ENCODE results near the gene RXFP3.

Gene RXFP3

GRCh38 chr5:33921002-33921401 lies 15.2 kb upstream of the RXFP3 start:
- Mint-ChIP-seq H3K4me1 (no peaks in the 10 kb centered on the region), H3K4me3 (no peak overlapping the region), H3K27ac (no peak overlapping the region), H3K27me3 (peaks cover 20 to 23% of the 10 kb centered on the region in 2 donors), H3K36me3 (peaks cover 0 to 4% of the 10 kb centered on the region in 2 donors), H3K9me3 (peaks cover 19 to 20% of the 10 kb centered on the region in 2 donors)
- DNase-seq (no peak), ATAC-seq (replicated peaks) (no peak)

DNA sequence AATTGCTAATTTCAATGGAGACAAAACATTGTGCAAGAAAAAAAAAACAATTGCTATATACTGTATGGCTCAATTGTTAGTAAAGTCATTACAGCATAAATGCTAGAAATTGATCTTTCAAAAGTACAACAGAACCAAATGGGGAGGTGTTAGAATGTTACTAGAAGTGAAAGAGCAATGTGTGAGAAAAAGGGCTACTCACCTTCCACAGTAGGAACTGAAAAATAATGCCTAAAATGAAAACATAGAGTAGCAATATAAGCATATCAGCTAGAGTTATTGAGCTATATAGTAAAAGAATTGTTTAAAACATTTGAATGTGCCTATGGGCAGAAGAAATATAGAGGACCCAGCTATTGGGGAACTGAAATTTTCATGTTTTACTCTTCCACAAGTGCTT lies 10.9 kb upstream of the RXFP3 start:
- peaks cover 0 to under 1% of the 10 kb centered on the region in 2 donors for H3K9me3 Mint-ChIP-seq
- no peak overlapping the region for H3K27ac Mint-ChIP-seq
- H3K27me3 Mint-ChIP-seq, result peaks cover 24 to 25% of the 10 kb centered on the region in 2 donors
- no peak for DNase-seq
- H3K36me3 Mint-ChIP-seq, result no peaks in the 10 kb centered on the region
- peaks cover 0 to 8% of the 10 kb centered on the region in 2 donors for H3K4me1 Mint-ChIP-seq
- ATAC-seq (replicated peaks), result no peak
- no peak overlapping the region for H3K4me3 Mint-ChIP-seq

- Mint-ChIP-seq H3K4me3 (no peak overlapping the region), H3K27ac (no peak overlapping the region), H3K36me3 (no peaks in the 10 kb centered on the region), H3K9me3 (no peaks in the 10 kb centered on the region), H3K27me3 (peaks cover 24 to 31% of the 10 kb centered on the region in 2 donors), H3K4me1 (peaks cover 0 to 8% of the 10 kb centered on the region in 2 donors)
- DNase-seq (no peak), ATAC-seq (replicated peaks) (no peak)
These were observed 8.5 kb upstream of the RXFP3 start for GRCh38 chr5:33927685-33928084.

DNA sequence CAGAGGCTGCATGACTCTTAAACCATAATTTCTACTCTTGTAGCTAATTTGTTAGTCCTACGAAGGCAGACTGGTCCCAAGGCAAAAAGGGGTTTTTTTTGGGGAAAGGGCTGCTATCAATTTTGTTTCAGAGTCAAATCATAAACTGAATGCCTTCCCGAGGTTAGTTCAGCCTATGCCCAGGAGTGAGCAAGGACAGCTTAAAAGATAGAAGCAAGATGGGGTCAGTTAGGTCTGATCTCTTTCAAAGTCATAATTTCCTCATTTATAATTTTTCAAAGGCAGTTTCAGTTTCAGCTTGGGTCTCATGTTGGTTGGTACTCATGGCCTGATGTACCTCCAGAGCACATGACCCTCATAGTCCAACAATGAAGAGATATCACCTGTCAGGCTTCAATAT lies 7.9 kb upstream of the RXFP3 start:
- peaks cover 0 to 8% of the 10 kb centered on the region in 2 donors for H3K4me1 Mint-ChIP-seq
- DNase-seq (no peak), ATAC-seq (replicated peaks) (no peak)
- no peaks in the 10 kb centered on the region for H3K36me3 Mint-ChIP-seq
- peaks cover 24 to 25% of the 10 kb centered on the region in 2 donors for H3K27me3 Mint-ChIP-seq
- H3K9me3 Mint-ChIP-seq, result no peaks in the 10 kb centered on the region
- no peak overlapping the region for H3K4me3 Mint-ChIP-seq
- no peak overlapping the region for H3K27ac Mint-ChIP-seq

GRCh38 chr5:33929925-33930690 lies 6.1 kb upstream of the RXFP3 start:
- H3K9me3 Mint-ChIP-seq, result no peaks in the 10 kb centered on the region
- peak in 1 of 2 donors; percentile 56 for ATAC-seq (replicated peaks)
- H3K4me1 Mint-ChIP-seq, result peaks cover 5 to 21% of the 10 kb centered on the region in 2 donors
- no peak overlapping the region for H3K27ac Mint-ChIP-seq
- H3K36me3 Mint-ChIP-seq, result no peaks in the 10 kb centered on the region
- no peak overlapping the region for H3K4me3 Mint-ChIP-seq
- peaks cover 23 to 31% of the 10 kb centered on the region in 2 donors for H3K27me3 Mint-ChIP-seq
- DNase-seq, result no peak

DNA sequence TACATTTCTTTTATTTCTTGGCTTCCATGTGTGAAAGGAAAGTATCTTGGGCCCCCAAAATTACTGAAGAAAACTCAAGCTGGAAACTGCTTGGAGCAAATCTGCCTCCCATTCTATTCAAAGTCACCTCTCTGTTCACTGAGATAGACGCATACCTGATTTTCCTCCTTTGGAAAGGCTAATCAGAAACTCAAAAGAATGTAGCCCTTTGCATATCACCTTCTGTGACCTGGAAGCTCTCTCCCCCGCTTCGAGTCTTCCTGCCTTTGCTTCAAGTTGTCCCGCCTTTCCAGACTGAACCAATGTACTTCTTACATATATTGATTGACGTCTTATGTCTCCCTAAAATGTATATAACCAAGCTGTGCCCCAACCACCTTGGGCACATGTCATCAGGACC lies 5.0 kb upstream of the RXFP3 start:
- ATAC-seq (replicated peaks) (no peak), DNase-seq (no peak)
- Mint-ChIP-seq H3K27me3 (peaks cover 26 to 40% of the 10 kb centered on the region in 2 donors), H3K4me1 (peaks cover 6 to 25% of the 10 kb centered on the region in 2 donors), H3K9me3 (no peaks in the 10 kb centered on the region), H3K36me3 (no peaks in the 10 kb centered on the region), H3K4me3 (no peak overlapping the region), H3K27ac (no peak overlapping the region)

DNA sequence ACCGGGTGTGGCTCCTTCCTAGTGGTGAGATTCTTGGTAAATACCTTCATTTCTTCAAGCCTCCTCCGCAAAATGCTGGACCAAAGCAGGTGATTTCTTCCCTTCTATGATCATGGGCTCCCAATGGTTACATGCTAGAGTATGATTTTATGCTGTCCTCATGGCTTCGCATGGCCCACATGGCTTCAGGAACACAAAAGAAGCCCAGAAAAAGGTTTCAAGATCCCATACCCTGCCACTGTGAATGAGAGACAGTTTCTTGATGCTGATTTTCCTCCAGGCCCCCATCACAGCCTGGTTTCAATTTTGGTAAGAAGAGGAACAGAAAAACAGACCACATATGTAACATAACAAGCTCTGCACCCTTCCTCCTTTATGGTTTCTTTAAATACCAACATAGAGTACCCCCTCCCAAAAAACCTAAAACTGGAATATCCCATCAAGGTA lies 2.4 kb upstream of the RXFP3 start:
- DNase-seq (no peak), ATAC-seq (replicated peaks) (peak; percentile 86 to 88)
- Mint-ChIP-seq H3K27me3 (peaks cover 46 to 62% of the 10 kb centered on the region in 2 donors), H3K27ac (no peak overlapping the region), H3K36me3 (no peaks in the 10 kb centered on the region), H3K9me3 (no peaks in the 10 kb centered on the region), H3K4me1 (peaks cover 9 to 17% of the 10 kb centered on the region in 2 donors), H3K4me3 (no peak overlapping the region)

DNA sequence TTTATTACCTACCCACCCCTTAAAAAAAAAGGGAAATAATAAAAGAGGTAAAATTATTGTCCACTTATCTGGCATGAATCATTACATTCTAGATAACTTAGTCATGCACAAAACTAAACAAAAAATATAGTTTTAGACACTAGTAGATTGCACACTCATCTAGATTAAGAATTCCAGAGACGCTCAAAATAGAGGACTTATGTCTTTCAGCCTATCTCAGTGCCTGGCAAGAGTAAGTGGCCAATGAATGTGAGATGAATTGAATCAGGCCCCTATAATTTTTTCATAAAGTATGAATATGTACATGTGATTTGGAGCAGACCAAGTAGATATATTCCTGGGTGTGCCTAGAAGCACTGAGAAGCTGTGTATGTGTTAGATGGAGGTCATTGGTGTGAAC lies 2.0 kb upstream of the RXFP3 start:
- peaks cover 50 to 66% of the 10 kb centered on the region in 2 donors for H3K27me3 Mint-ChIP-seq
- peaks cover 9 to 17% of the 10 kb centered on the region in 2 donors for H3K4me1 Mint-ChIP-seq
- H3K9me3 Mint-ChIP-seq, result no peaks in the 10 kb centered on the region
- peak; percentile 21 to 28 for ATAC-seq (replicated peaks)
- no peaks in the 10 kb centered on the region for H3K36me3 Mint-ChIP-seq
- no peak overlapping the region for H3K4me3 Mint-ChIP-seq
- DNase-seq, result no peak
- H3K27ac Mint-ChIP-seq, result peak overlapping the region; percentile 43

DNA sequence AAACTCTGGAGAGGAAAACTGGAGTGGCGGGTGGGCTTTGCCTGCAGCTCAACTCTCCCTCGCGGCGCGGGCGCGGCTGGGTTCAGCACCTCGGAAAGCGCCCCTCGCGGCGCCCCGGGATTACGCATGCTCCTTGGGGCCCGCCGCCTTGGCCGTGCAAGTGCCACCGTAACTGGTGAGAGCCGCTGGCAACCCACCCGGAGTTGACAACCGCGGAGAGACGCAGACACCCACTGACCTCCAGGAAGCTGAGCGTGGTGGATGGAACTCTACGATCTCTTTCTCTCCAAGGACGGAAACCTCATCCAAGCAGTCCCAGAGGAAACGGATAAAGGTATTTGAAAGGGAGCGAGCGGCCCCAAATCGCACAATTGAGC lies 194 bp upstream of the RXFP3 start:
- H3K27me3 Mint-ChIP-seq, result peaks cover 58 to 72% of the 10 kb centered on the region in 2 donors

DNA sequence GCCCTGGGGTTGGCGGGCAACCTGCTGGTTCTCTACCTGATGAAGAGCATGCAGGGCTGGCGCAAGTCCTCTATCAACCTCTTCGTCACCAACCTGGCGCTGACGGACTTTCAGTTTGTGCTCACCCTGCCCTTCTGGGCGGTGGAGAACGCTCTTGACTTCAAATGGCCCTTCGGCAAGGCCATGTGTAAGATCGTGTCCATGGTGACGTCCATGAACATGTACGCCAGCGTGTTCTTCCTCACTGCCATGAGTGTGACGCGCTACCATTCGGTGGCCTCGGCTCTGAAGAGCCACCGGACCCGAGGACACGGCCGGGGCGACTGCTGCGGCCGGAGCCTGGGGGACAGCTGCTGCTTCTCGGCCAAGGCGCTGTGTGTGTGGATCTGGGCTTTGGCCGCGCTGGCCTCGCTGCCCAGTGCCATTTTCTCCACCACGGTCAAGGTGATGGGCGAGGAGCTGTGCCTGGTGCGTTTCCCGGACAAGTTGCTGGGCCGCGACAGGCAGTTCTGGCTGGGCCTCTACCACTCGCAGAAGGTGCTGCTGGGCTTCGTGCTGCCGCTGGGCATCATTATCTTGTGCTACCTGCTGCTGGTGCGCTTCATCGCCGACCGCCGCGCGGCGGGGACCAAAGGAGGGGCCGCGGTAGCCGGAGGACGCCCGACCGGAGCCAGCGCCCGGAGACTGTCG lies 976 bp downstream of the RXFP3 start:
- Mint-ChIP-seq H3K4me3 (no peak overlapping the region), H3K9me3 (no peaks in the 10 kb centered on the region), H3K36me3 (no peaks in the 10 kb centered on the region), H3K27ac (no peak overlapping the region), H3K4me1 (peaks cover 9 to 17% of the 10 kb centered on the region in 2 donors), H3K27me3 (peaks cover 57 to 72% of the 10 kb centered on the region in 2 donors)
- DNase-seq (no peak), ATAC-seq (replicated peaks) (no peak)

More for the DNA sequence above, 194 bp upstream of the RXFP3 start:
- H3K4me1 Mint-ChIP-seq, result peaks cover 9 to 17% of the 10 kb centered on the region in 2 donors
- peak overlapping the region in 1 of 2 donors; percentile 29 for H3K4me3 Mint-ChIP-seq
- no peak for DNase-seq
- H3K9me3 Mint-ChIP-seq, result no peaks in the 10 kb centered on the region
- ATAC-seq (replicated peaks), result peak in 1 of 2 donors; percentile 34
- H3K36me3 Mint-ChIP-seq, result no peaks in the 10 kb centered on the region
- H3K27ac Mint-ChIP-seq, result no peak overlapping the region

GRCh38 chr5:33937707-33938506 lies 1.7 kb downstream of the RXFP3 start:
- ATAC-seq (replicated peaks) (no peak), DNase-seq (no peak)
- Mint-ChIP-seq H3K4me3 (no peak overlapping the region), H3K4me1 (peaks cover 9 to 17% of the 10 kb centered on the region in 2 donors), H3K27ac (no peak overlapping the region), H3K27me3 (peaks cover 59 to 76% of the 10 kb centered on the region in 2 donors), H3K36me3 (no peaks in the 10 kb centered on the region), H3K9me3 (no peaks in the 10 kb centered on the region)

DNA sequence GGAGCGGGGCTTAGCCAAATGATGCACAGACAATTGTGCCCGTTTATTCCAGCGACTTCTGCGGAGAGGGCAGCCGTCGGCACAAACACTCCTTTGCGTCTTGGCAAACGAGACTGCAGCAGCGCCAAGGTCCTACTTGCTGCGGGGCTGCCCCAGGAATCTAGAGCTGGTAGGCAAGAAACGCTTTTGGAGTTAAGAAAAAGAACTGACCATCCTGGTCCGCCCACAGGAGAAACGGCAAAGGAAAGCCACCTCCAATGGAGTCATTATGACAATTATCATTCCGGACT lies 2.3 kb downstream of the RXFP3 start:
- peaks cover 62 to 76% of the 10 kb centered on the region in 2 donors for H3K27me3 Mint-ChIP-seq
- H3K4me1 Mint-ChIP-seq, result peaks cover 9 to 17% of the 10 kb centered on the region in 2 donors
- H3K9me3 Mint-ChIP-seq, result no peaks in the 10 kb centered on the region
- ATAC-seq (replicated peaks), result no peak
- H3K36me3 Mint-ChIP-seq, result no peaks in the 10 kb centered on the region
- no peak overlapping the region for H3K27ac Mint-ChIP-seq
- H3K4me3 Mint-ChIP-seq, result no peak overlapping the region
- no peak for DNase-seq

DNA sequence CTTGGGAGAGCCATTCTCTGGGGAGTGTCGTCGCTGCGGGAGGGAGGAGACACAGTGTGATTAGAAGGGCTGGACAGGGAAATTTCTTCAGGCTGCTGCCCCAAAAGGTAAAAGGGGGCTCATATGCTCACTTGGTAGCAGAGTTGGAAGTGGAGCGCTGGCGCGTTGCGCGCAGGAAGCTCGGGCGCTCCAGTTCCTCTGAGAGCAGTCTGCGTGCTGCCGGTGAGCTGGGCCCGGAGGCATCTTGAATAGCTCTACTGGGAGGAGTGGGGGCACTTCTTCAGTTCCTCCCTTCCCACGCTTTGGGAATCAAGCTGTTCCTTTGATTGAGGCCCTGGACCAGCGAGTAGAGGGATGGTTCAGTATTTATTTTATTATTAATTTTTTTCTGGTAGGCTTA lies 2.7 kb downstream of the RXFP3 start:
- Mint-ChIP-seq H3K9me3 (no peaks in the 10 kb centered on the region), H3K4me3 (no peak overlapping the region), H3K27me3 (peaks cover 63 to 76% of the 10 kb centered on the region in 2 donors), H3K4me1 (peaks cover 6 to 14% of the 10 kb centered on the region in 2 donors), H3K27ac (no peak overlapping the region), H3K36me3 (no peaks in the 10 kb centered on the region)
- no peak for ATAC-seq (replicated peaks)
- DNase-seq, result no peak

DNA sequence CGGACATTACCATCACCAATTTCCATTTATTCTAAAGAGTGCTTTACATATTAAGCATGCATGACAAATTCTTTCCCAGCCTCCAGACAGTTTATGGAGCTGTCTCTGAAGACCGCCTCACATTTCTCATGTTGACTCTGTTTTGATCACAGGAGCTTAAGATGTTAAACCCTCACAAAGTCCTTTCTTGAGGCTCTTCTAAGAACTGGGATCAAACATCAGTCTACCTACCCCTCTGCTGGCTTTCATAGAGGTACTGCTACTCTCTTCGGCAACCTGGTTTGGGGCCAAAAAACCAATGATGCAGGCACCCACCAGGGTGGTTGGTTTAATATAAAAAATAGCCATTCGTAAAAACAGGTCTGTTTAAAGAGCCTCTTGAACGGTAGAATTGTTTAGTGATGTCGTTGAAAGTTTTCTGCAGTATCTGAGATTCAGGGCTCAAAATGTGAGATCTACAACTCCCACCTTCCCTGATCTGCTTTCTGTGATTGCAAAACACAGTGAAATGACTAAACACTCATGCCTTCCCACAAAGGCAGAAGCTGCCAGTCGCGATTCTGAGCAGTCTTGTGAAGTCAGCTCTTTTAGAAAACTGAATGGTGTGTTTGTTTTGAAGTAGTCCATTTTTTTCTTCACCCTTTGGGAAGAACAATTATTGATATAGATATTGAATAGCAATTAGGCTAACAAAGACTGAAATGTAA lies 3.5 kb downstream of the RXFP3 start:
- no peak overlapping the region for H3K27ac Mint-ChIP-seq
- DNase-seq, result no peak
- H3K27me3 Mint-ChIP-seq, result peaks cover 63 to 72% of the 10 kb centered on the region in 2 donors
- H3K4me3 Mint-ChIP-seq, result no peak overlapping the region
- H3K9me3 Mint-ChIP-seq, result no peaks in the 10 kb centered on the region
- no peaks in the 10 kb centered on the region for H3K36me3 Mint-ChIP-seq
- no peak for ATAC-seq (replicated peaks)
- peaks cover 4 to 5% of the 10 kb centered on the region in 2 donors for H3K4me1 Mint-ChIP-seq
